K562 (cell line): ENCODE measurements around the gene KLHL24. TPM values are rescaled to one million over a fixed set of nuclear protein-coding genes. Genes with fewer than 3 reads are reported as not detected.

Experiments used
- CREB5 ChIP-seq: fragments of 250-450 bp; sonication (Bioruptor Pico); IDR thresholded peaks from 2 replicates; pipeline ENCODE4 v1.5.0; 2020; ENCODE audit warnings: mild to moderate bottlenecking
- ELF1 ChIP-seq: fragments of 200-800 bp; sonication (Bioruptor generic); IDR thresholded peaks from 2 replicates; pipeline ENCODE4 v1.6.1; 2016; ENCODE audit warnings: missing genetic modification characterization, missing compliant biosample characterization
- ETV1 ChIP-seq: fragments of 450-650 bp; conservative IDR thresholded peaks from 2 replicates; pipeline ENCODE4 v1.6.1; 2016; ENCODE audit warnings: missing genetic modification characterization, control low read depth, low read depth, missing compliant biosample characterization
- GTF2B ChIP-seq: IDR thresholded peaks from 2 replicates; pipeline ENCODE4 v1.6.1; 2011; ENCODE audit not compliant: insufficient read length; ENCODE audit errors: extremely low read depth
- HINFP ChIP-seq: fragments of 450-650 bp; conservative IDR thresholded peaks from 2 replicates; pipeline ENCODE4 v1.6.1; 2016; ENCODE audit warnings: missing genetic modification characterization, low read depth, mild to moderate bottlenecking, control low read depth, missing compliant biosample characterization
- HNRNPLL ChIP-seq: fragments of 200-400 bp; formaldehyde crosslinking; IDR thresholded peaks from 2 replicates; pipeline ENCODE4 v1.6.1; 2017; ENCODE audit warnings: low read length, low read depth, mild to moderate bottlenecking; ENCODE audit not compliant: poor library complexity, severe bottlenecking
- ILF3 ChIP-seq: fragments of 450-650 bp; IDR thresholded peaks from 2 replicates; pipeline ENCODE4 v1.6.1; 2018; ENCODE audit warnings: antibody characterized with exemption, mild to moderate bottlenecking, moderate library complexity, borderline replicate concordance
- MCM3 ChIP-seq: fragments of 450-650 bp; IDR thresholded peaks from 2 replicates; pipeline ENCODE4 v1.6.1; 2016
- NR3C1 ChIP-seq: sonication (generic); formaldehyde crosslinking; IDR thresholded peaks from 2 replicates; pipeline ENCODE4 v1.8.1; 2022; ENCODE audit warnings: missing genetic modification reagents
- PRDM10 ChIP-seq: fragments of 450-650 bp; IDR thresholded peaks from 2 replicates; pipeline ENCODE4 v1.6.1; 2018; ENCODE audit not compliant: partially characterized antibody
- SNRNP70 ChIP-seq: fragments of 200-400 bp; formaldehyde crosslinking; optimal IDR thresholded peaks from 2 replicates; pipeline ENCODE3; 2017; ENCODE audit warnings: low read depth, low read length
- SRSF7 ChIP-seq: fragments of 200-400 bp; formaldehyde crosslinking; optimal IDR thresholded peaks from 2 replicates; pipeline ENCODE3; 2017; ENCODE audit warnings: mild to moderate bottlenecking, low read depth, low read length
- TOE1 ChIP-seq, 2 experiments: fragments of 450-650 bp in 1 of 2; sonication (generic) in 1 of 2; formaldehyde crosslinking in 1 of 2; IDR thresholded peaks; 2 replicates each; pipeline versions ENCODE4 v1.7.1 to v1.8.0; 2016 to 2022; ENCODE audit warnings: borderline replicate concordance in 2 of 2, mild to moderate bottlenecking in 2 of 2, antibody characterized with exemption in 1 of 2, inconsistent platforms in 1 of 2, low read depth in 1 of 2, missing genetic modification reagents in 1 of 2, moderate library complexity in 1 of 2
- U2AF1 ChIP-seq: fragments of 200-400 bp; formaldehyde crosslinking; optimal IDR thresholded peaks from 2 replicates; pipeline ENCODE3; 2017; ENCODE audit warnings: mild to moderate bottlenecking, low read depth, low read length, moderate library complexity
- ZBTB7A ChIP-seq: IDR thresholded peaks from 2 replicates; pipeline ENCODE4 v1.6.1; 2011; ENCODE audit warnings: low read depth, mild to moderate bottlenecking, low read length, moderate library complexity, borderline replicate concordance; ENCODE audit not compliant: control insufficient read depth
- ZNF398 ChIP-seq: fragments of 250-450 bp; sonication (Bioruptor Pico); IDR thresholded peaks from 2 replicates; pipeline ENCODE4 v1.8.0; 2021; ENCODE audit warnings: moderate library complexity, mild to moderate bottlenecking, inconsistent platforms
- ZZZ3 ChIP-seq: fragments of 450-650 bp; IDR thresholded peaks from 2 replicates; pipeline ENCODE4 v1.6.1; 2016; ENCODE audit warnings: antibody characterized with exemption, mild to moderate bottlenecking, moderate library complexity
- polyA plus RNA-seq, 8 experiments: library from polyadenylated mRNA; depleted of rRNA in 4 of 8; stranded (reverse) in 5 of 8; unstranded in 3 of 8; fragments of >200 nt; fragmentation: Nextera tagmentation in 2 of 8; fragmentation: Illumina TruSeq in 1 of 8; extraction: Ambion mirVana in 2 of 8; extraction: Trizol in 1 of 8; gene quantifications; 2 replicates each; pipeline versions ENCODE4 v1.2.1 to v1.2.3, GENCODE V29; 2011 to 2014; ENCODE audit warnings: inconsistent platforms in 1 of 8, missing spikeins in 1 of 8
- total RNA-seq, 7 experiments: library from RNA; depleted of rRNA in 6 of 7; stranded (reverse); fragments of >200 nt in 6 of 7; fragmentation: Illumina TruSeq in 2 of 7; extraction: Trizol in 2 of 7; gene quantifications; 2 replicates each; pipeline versions ENCODE4 v1.2.1 to v1.2.3, GENCODE V29; 2011 to 2021; ENCODE audit warnings: low replicate concordance in 1 of 7

The KLHL24 gene
- total and polyA plus RNA-seq, 9 of the 15 experiments (the other 6 are each of a cell fraction or from before 2014, with no cell fraction given): 3.3 to 21.2 (median 14.2) TPM

- no peak for TF ChIP-seq SRSF7
- no peak for TF ChIP-seq ELF1 (tag)
- 0 out of 2 replicates have a peak, but pooled peaks have one; percentile 33 for TF ChIP-seq ILF3
- no peak for TF ChIP-seq ZNF398 (CRISPR knock-in tag)
- no peak for TF ChIP-seq HINFP (tag)
- peak; percentile 55 for TF ChIP-seq U2AF1
- no peak for TF ChIP-seq CREB5 (CRISPR knock-in tag)
- no peak for TF ChIP-seq MCM3
- TF ChIP-seq TOE1 (IDR thresholded peaks at IDR 0.05; ENCODE audit: borderline replicate concordance): no peak
- TF ChIP-seq TOE1 (CRISPR knock-in tag; IDR thresholded peaks at IDR 0.05; ENCODE audit: borderline replicate concordance, low read depth): no peak
- TF ChIP-seq GTF2B: no peak
- no peak for TF ChIP-seq SNRNP70
- no peak for TF ChIP-seq ZZZ3
- TF ChIP-seq PRDM10: no peak
- TF ChIP-seq ETV1 (tag): no peak
- TF ChIP-seq ZBTB7A: peak; percentile 77; the same call in 1 of the 2 replicates
- TF ChIP-seq HNRNPLL: peak; percentile 60
- no peak for TF ChIP-seq NR3C1 (CRISPR knock-in tag)
Measured at GRCh38 chr3:183697610-183698317, 62.3 kb downstream of the KLHL24 start, which contains the start of gene YEATS2 (continued).
